ENCODE measurements around the gene GID8.
A peak's percentile ranks its signal among the peaks of the same experiment; 100 is the strongest.

Gene GID8

DNA sequence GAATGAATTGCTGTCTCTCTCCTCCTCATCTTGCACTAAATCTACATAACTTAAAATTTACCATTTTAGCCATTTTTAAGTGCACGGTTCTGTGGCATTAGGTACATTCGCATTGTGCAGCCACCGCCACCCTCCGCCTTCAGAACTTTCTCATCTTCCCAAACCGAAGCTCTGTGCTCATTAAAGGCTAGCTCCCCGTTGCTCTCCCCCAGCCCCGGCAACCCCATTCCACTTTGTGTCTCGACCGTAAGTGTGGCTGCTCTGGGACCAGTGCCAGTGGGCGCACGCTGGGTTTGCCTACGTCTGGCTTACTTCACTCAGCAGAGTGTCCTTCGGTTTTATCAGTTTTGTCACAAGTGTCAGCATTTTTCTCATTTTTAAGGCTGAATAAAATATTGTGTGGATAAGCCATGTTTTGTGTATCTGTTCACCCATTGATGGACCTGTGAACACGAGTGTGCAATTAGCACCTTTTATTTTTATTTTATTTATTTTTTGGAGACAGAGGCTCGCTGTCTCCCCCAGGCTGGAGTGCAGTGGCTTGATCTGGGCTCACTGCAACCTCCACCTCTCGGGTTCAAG, 31.3 kb downstream of the GID8 start:
- DNase-seq (ENCODE audit: low spot score), result no peak

DNA sequence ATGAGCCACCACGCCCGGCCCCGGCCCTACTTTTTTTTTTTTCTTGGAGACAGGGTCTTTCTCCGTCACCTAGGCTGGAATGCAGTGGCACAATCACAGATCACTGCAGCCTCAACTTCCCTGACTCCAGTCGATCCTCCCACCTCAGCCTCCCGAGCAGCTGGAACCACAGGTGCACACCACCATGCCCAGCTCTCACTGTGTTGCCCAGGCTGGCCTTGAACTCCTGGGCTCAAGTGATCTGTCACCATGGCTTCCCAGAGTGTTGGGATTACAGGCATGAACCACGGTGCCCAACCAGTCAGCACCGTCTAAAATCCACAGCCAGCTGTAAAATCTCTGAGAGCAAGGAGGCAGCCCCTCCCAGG, 32.0 kb downstream of the GID8 start:
- DNase-seq (ENCODE audit: low spot score), result no peak

DNA sequence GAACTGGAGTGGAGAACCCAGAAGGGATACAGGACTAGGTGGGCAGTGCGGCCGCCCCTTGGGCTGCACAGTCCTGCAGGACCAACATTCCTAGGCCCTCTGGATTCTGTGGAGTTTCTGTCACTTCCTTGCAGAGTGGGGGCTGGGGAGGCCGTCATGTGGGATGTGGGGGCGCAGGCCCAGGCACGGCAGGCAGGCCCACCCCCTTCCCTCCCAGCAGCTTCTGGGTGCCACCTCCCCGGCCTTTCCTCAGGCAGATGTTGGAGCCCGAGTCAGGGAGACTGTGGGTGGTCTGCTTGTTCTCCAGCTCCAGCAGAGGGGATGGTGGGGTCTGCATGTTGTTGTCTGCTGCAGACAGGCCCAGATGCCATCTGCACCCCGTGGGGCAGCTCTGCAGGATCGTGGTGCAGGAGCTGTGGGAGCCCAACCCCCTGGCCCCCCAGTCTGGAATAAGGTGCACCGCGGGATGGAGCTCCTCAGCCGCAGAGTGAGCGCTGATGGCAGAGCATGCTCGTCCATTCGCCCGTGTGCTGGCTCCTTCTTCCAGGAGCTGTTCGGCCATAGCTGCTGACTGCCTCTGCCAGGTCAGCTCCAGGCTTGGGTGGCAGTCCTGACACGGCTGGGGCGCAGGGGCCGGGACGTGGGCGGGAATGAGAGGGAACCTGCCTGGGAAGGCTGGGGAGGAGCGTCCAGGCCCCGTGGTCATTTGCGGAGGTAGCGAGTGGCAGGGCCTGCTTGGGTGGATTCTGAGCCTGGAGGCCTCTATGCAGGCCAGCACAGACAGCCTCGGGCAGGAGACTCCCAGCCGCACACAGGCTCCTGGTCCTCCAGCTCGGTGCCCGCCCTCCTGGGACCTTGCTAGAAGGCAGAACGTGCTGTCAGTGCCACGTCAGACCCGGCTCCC, 32.6 kb downstream of the GID8 start:
- no peak for DNase-seq (ENCODE audit: low spot score)

DNA sequence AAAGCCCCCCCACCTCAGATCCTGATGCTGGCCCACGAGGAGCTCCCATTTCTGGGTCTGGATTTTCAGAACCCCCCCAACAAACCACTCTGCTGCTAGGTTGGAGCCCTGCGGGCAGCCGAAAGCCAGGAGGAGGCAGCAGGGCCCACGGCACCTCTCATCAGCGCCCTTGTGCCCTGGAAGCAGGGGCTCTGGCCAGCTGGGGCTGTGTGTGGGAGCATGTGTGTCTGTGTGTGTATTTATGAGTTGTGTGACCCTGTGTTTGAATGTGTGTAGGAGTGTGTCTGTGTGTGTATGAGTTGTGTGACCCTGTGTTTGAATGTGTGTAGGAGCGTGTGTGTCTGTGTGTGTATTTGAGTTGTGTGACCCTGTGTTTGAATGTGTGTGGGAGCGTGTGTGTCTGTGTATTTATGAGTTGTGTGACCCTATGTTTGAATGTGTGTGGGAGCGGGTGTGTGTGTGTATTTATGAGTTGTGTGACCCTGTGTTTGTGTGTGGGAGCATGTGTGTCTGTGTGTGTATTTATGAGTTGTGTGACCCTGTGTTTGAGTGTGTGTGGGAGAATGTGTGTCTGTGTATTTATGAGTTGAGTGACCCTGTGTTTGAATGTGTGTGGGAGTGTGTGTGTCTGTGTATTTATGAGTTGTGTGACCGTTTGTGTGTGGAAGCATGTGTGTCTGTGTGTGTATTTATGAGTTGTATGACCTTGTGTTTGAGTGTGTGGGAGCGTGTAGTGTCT, 33.4 kb downstream of the GID8 start:
- no peak for DNase-seq (ENCODE audit: low spot score)

DNA sequence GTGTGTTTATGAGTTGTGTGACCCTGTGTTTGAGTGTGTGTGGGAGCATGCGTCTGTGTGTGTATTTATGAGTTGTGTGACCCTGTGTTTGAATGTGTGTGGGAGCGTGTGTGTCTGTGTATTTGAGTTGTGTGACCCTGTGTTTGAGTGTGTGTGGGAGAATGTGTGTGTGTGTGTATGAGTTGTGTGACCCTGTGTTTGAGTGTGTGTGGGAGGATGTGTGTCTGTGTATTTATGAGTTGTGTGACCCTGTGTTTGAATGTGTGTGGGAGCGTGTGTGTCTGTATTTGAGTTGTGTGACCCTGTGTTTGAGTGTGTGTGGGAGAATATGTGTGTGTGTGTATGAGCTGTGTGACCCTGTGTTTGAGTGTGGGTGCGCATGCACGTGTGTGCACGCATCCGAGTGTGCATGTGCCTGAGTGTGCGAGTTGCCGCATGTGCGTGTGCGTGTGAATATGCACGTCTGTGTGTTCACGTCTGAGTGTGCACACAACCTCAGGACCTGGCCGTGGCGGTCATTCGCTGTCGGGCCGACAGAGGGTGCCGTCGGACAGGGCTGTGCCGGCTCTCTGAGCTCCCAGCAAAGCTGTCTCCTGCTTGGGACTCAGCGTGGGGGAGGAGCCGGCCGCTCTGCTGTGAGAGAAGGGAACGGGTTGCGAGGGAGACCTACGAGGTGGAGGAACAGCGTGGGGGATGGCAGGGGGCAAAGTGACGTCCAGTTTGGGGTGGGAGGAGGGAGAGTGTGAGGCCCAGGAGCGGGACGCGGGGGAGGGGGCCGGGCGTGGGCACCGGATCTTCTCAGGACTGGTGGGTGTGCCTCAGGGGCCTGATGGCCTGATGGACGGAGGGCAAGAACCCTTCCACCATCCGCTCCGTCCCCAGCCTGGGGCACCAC, 34.2 kb downstream of the GID8 start:
- peak; percentile 87 for DNase-seq (ENCODE audit: low spot score)

DNA sequence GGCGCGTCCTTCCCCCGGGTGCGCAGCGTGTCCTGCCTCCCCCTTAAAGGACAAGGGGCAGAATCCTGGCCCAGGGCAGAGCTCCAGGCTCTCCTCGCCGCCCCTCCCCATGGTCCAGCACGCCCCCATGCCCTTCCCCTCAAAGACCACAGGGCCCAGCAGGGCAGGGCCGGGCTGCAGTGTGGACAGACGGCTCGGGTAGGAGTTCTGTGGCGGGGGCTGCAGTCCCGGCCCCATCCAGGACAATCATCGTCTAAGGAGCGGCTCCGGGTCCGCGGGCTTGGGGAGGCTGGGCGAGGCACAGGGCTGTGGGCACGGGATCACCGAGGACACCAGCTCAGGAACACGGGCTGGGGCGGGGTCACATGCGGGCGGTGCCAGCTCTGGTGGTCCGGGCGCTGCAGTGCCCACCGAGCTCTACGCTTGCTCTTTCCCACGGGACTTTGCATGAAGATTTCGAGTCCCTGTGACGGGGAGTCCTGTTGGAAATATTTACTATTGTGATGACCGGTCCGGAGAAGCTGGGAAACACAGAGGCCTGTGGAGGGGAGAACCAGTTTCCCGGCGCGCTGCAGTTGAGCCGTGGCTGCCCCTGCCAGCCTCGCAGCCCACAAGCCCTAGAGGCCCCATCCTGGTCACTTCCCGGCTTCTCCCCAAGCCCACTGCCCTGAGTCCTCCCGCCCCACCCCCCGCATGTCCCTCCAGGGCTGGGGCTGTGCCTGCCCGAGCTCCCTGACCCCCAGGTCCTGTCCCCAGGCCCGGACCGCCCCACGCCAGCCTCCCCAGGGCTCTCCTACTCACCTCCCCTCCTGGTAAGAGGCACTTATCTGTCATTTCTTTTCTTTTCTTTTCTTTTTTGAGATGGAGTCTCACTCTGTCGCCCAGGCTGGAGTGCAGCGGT, 35.1 kb downstream of the GID8 start:
- no peak for DNase-seq (ENCODE audit: low spot score)

DNA sequence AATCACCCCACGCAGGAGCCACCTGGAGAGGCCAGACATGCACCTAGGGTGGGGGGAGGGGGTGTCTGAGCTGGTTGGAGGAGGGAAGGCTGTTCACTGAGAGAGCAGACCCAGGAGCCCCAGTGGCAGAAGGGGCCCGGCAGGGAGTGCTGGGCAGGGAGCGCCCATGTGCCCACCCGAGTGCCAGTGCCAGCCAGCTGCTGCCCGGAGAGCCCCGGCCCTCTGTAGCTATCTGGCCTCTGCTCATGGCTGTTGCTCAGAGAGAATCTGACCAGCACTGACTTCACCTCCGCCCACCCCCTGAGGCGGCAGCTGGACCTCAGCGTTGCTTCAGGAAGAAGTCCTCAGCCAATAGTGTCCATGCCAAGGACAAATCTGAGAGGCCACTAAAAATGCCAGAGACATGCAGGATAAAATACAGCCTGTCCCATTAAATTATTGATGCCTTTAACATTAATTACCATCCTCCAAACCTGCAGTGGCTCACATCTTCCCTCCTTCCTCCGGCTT, 37.4 kb downstream of the GID8 start:
- no peak for DNase-seq (ENCODE audit: low spot score)

DNA sequence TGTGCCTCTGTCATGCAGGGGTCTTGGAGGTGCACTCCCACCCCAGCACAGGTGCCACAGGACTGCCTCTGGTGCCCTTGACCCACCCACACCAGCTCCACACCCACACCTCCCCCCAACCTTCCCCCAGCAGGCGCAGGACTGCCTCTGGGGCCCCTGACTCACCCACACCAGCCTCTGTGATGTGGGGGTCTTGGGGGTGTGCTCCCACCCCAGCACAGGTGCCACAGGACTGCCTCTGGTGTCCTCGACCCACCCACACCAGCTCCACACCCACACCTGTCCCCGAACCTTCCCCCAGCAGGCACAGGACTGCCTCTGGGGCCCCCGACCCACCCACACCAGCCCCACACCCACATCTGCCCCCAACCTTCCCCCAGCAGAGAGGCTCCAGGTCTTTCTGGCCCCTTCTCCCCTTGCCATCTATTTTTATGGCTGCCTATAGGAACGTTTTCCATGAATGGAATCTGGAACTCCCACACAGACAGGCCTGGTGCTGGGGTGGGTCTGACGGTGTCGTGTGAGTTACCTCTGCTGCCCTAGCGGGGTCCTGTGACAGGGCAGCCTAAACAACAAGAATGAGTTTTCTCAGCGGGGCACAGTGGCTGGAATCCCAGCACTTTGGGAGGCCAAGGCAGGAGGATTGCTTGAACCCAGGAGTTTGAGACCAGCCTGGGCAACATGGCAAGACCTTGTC, 38.0 kb downstream of the GID8 start:
- DNase-seq (ENCODE audit: low spot score), result no peak

DNA sequence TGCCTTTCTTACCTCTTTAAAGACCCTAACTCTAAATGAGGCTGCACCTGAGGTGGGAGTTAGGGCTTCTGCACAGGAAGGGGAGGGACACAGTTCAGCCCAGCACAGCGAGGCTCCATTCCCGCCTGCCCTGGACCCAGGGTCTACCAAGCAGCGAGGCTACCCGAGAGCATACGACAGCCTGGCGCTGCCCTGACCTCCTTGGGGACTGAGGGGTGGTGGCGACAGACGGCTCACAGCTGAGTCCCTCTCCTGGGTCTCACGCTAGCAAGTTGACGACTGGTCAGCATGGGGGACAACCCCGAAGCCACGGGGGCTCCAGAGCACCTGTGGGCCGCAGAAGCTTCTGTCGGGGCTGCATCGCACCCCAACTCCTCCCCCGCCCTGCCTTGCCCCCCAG, 38.9 kb downstream of the GID8 start:
- no peak for DNase-seq (ENCODE audit: low spot score)

DNA sequence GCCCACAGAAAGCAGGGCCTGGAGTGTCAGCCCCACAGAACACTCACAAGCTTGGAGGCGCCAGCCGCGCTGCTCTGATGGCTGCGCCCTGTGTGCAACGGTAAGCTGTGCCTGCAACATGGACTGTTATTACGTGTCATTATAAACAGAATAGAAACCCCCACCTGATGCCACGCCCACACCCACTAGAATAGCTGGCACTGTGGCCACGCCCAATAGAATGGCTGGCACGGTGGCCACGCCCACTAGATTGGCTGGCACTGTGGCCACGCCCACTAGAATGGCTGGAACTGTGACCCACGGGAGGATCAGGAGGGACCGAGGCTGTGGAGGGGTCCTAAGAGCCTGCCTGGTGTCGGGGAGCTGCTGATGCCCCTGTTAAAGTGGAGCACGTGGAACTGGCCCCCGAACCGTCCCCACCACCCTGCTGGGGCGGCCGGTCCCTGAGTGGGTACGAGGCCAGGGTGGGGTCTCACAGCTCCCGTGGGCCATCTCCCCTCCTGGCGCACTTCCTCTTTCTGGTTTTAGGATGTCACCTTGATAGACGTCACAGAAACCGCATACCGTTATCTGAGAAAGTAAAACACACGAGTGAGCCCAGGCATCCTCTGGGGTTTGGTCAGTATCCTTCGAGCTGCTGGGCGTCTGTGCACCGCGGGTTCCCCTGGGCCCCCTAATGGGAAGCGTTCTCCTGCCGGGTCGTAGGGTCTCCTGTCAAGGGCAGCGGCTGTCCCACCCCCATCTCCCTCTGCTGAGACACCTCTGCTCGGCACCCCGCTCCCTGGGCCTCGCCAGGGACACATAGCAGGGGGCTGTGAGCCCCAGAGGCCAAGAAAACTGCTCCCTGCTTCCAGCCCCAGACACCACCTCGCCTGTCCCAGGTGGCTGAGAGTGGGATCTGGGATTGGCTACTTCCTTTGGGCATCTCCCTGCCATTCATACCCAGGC, 39.9 kb downstream of the GID8 start:
- DNase-seq (ENCODE audit: low spot score), result no peak

DNA sequence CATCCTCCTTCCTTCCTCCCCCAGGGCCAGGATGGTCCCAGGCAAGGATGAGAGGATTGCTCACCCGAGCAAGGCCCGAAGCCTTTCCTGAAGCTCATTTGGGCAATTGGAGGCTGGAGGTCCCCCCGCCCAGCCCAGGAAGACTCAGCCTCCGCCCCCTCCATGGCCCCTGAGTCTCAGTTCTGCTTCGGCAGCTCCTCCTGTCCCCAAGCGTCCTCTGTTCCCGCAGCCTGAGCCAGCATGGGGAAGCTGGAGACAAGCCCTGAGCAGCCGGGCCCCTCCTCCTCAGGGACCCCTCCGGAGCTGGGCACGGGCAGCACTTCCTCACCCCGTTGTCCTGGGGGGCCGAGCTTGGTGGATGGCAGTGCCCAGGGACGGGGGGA, 40.6 kb downstream of the GID8 start:
- DNase-seq (ENCODE audit: low spot score), result no peak

DNA sequence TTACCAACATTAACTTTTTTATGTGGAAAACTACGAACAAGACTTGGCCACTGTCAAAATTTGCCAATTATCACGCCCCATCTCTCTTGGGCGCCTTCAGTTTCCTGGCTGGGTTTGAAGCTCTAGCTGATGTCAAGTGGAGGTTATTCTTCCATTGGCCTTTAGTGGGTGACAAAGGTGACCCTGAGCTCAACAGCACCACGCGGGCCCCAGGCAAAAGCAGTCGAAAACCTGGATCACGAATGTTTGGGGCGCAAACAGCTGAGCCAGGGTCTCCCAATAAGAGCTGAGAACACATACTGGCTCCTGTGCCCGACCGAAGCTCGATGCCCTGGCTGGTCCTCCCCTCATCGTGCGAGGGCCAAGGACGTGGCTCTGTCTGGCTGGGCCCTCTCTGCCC, 41.4 kb downstream of the GID8 start:
- DNase-seq (ENCODE audit: low spot score), result no peak

DNA sequence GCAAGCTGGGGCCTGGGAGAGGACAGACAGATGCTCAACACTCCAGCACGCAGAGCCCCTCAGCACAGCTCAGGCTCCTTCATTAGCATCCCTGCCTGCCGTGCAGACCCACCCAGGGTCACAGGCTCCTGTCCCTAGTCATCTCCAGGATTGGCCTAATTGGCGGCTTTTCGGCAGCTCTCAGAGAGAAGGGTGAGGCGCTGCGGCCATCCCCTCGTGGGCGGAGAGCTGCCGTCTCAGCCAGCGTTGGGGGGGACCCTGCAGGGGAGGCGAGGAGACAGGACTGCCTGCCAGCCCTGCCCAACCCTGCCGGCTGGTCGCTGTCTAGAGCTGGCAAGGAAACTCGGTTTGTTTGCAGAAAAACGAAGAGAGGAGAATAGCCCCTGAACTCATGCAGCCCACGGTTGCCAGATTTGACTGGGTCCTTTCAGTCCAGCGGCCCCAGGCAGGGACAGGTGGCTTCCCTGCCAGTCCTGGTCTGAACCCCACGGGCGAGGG, 42.0 kb downstream of the GID8 start:
- DNase-seq (ENCODE audit: low spot score), result no peak

DNA sequence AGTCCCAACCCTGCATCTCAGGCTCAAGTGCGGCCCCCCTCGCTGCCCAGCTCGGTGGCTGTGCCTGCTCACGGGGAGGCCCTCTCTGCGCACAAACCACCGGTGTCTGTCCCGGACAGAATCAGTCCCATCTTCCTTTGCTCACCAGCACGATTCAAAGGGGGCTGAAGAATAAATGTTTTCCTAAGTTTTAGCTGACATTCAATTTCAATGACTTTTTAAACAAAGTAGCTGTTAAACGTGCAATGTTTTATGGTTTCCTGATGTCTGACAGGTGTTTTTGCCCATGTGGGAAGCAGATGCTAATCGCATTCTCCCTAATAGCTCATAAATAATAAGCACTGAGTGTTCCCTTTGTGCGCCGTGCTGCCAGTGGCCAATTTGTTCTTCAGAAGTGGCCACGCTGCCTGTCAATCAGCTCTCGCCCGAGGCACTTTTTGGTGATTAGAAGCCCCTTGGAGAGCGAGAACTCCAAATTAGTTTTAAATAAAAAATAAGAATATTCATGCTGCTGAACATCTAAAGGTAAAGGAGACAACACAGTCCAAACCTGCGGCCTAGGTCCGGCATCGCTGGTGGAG, 42.5 kb downstream of the GID8 start:
- DNase-seq (ENCODE audit: low spot score), result no peak

DNA sequence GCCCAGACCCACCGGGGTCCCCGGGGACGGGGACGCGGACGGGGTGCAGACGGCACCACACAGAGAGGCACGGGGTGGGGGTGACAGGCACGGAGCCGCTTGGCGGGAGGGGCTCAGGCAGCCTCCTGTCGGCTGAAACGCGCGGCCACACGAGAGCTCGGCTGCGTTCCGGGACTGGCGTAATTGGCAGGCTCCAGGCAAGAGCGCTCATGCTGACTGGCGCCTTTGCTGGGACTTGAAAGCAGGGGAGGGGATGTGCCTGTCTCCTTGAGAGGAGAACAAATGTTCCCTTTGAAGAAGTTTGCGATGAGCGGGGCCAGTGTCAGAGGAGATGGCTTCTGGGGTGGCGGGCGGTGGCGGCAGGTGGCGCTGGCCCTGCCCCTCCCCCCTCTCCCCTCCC, 43.0 kb downstream of the GID8 start:
- no peak for DNase-seq (ENCODE audit: low spot score)

DNA sequence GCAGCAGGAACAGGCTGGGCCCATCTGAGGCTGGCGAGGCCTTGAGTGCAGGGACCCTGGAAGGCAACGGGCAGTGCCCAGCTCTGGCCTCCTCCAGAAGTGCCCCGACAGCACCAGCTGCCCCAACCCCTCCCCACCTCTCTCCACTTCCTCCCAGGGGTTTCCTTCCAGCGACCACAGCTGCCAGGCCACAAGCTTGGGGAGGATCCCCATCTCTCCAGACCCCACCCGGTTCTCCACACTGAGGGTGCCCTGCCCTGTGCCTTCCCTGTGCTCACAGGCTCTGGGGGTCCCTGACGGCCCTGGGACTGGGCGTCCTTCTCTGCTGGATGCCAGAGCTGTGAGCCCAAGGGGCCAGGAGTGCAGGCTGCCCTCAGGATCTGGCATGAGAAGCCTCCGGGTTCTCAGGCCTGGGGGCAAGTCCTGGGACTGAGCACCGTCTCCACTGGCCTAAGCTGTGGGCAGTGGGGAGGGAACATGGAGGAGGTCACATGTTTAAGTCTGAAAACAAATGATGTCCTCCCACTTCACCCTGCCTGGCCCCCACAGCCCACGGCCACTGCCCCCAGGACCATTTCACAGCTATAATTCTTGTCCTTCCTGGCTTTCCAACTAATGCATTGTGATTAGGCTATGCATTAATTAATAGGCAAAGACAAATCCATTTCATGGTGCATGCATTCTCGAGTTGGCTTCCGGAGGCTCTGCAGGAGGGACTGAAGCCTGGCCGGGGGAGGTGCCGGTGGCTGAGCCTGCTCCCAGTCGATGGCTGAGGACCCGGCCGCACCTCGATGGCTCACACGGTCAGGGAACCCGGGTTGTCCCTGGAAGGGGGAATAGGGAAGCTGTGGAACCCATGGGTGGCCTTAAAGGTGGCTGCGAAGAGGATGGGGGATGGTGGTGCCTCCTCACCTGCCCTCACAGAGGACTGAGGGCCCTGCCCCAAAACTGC, 44.5 kb downstream of the GID8 start:
- no peak for DNase-seq (ENCODE audit: low spot score)

DNA sequence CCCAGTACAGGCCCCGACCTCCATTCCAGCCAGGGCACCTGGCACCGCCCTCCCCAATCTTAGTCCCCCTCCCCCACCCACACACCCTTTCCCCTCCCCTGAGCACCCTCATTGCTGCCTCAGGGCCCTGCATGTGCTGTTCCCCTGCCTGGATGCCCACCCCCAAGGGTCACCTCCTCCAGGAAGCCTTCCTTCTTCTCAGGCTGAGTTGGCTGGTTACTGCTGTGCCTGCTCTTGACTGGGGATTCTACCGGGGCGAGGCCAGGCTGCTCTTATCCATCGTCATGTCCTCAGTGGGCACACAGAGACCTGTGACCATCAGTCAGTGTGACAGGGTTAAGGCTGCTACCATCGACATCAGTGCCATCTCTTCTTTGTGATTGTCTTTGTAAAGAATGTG, 45.3 kb downstream of the GID8 start:
- DNase-seq (ENCODE audit: low spot score), result no peak
